HG02840 (cell line): ENCODE results near the gene PSMB5.

Experiments used
- ATAC-seq: cut with Tn5 transposase; IDR thresholded peaks from one replicate; pipeline ENCODE4 v1.9.1; 2021; ENCODE audit warnings: mild to moderate bottlenecking, moderate library complexity, moderate number of reproducible peaks; ENCODE audit not compliant: unreplicated experiment, low FRiP score

The PSMB5 gene

DNA sequence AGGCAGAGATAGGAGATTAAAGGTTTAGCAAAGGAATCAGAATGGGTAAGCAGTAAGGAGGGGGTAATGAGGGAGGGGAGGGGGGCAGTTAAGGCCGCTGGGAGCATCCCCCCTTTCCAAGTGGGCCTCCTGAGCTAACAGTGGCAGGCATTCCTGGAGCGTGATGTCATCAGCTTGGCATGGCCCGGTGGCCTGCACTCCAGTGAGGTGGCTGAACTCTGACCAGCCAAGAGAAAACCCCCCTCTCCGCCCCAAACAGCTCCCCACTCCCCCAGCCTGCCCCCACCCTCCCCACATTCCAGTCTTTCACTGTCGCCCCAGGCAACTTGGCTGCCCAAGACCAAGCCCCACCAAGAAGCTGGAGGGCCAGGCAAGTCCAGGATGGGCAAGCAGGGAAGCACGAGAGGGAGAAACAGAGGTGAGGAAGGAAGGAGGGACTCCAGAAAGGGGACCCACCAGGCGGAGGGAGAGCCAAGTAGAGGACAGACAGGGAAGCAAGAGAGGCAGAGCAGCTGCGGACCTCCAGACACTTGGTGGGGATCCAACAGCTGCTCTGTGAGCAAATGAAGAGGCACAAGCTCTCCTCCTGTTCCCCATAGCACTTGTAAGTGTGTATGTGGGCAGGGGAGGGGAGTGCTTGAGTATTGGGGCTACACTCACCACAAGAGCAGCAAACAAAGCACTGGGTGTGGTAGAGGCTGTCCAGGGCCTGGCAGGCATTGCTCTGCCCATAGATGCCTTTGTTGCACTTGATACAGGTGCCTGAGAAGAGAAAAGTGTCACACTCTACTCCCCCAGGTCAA, 56.8 kb downstream of the PSMB5 start:
- no peak for ATAC-seq

GRCh38 chr14:22977434-22977683, 57.3 kb downstream of the PSMB5 start:
- ATAC-seq = no peak

- ATAC-seq = no peak
Observed at GRCh38 chr14:22976620-22977433, 57.9 kb downstream of the PSMB5 start.
